GM18499 (cell line): ENCODE data around the gene COL5A1.
"Not testable (repeated sequence)": the region's sequence is repeated elsewhere in the genome, so short reads cannot be mapped to it uniquely, and the experiment has no call there.

Experiments used
- ATAC-seq: cut with Tn5 transposase; IDR thresholded peaks from one replicate; pipeline ENCODE4 v1.9.1; 2021; ENCODE audit warnings: moderate number of reproducible peaks; ENCODE audit not compliant: insufficient read depth, unreplicated experiment

Gene COL5A1

GRCh38 chr9:134703730-134704114 lies 62.1 kb downstream of the COL5A1 start:
- not testable (repeated sequence) for ATAC-seq

GRCh38 chr9:134704498-134704897 lies 62.9 kb downstream of the COL5A1 start:
- no peak for ATAC-seq

- no peak for ATAC-seq
Observed at GRCh38 chr9:134705786-134706185, 64.2 kb downstream of the COL5A1 start.

- ATAC-seq = no peak
Observed at GRCh38 chr9:134706522-134706921, 64.9 kb downstream of the COL5A1 start.

GRCh38 chr9:134707031-134707680 lies 65.6 kb downstream of the COL5A1 start:
- no peak for ATAC-seq

GRCh38 chr9:134707731-134708671 lies 66.4 kb downstream of the COL5A1 start:
- ATAC-seq = no peak

- ATAC-seq = no peak
Observed at GRCh38 chr9:134708672-134709038, 67.1 kb downstream of the COL5A1 start.

- ATAC-seq = no peak
Observed at GRCh38 chr9:134709512-134710270, 68.1 kb downstream of the COL5A1 start.

- ATAC-seq = no peak
Observed at GRCh38 chr9:134710271-134710540, 68.6 kb downstream of the COL5A1 start.

GRCh38 chr9:134710901-134711300 lies 69.3 kb downstream of the COL5A1 start:
- no peak for ATAC-seq

GRCh38 chr9:134712243-134712642 lies 70.6 kb downstream of the COL5A1 start:
- ATAC-seq = no peak

GRCh38 chr9:134712926-134713325 lies 71.3 kb downstream of the COL5A1 start:
- ATAC-seq = no peak

- not testable (repeated sequence) for ATAC-seq
Observed at GRCh38 chr9:134715536-134715935, 73.9 kb downstream of the COL5A1 start.

GRCh38 chr9:134716067-134716466 lies 74.5 kb downstream of the COL5A1 start:
- ATAC-seq = no peak

- no peak for ATAC-seq
Observed at GRCh38 chr9:134717056-134717455, 75.5 kb downstream of the COL5A1 start.

GRCh38 chr9:134717924-134718645 lies 76.5 kb downstream of the COL5A1 start:
- ATAC-seq = no peak

- no peak for ATAC-seq
Observed at GRCh38 chr9:134719331-134719730, 77.7 kb downstream of the COL5A1 start.

- ATAC-seq = no peak
Observed at GRCh38 chr9:134720136-134720753, 78.6 kb downstream of the COL5A1 start.

GRCh38 chr9:134720796-134721195 lies 79.2 kb downstream of the COL5A1 start:
- no peak for ATAC-seq

GRCh38 chr9:134721344-134721743 lies 79.7 kb downstream of the COL5A1 start:
- no peak for ATAC-seq
